Omental fat pad (tissue), 4 donors: Measurements from ENCODE around the gene KBTBD12. TPM values are rescaled to one million over a fixed set of nuclear protein-coding genes. Genes with fewer than 3 reads are reported as not detected.

Experiments used
- ATAC-seq: fragments of 150-250 bp; one replicate; pipeline ENCODE4 v1.9.1; 2016; ENCODE audit warnings: mild to moderate bottlenecking, moderate library complexity; ENCODE audit not compliant: low FRiP score
- DNase-seq: peaks from one replicate; pipeline ENCODE4 v3.0.0-alpha.2; 2019; ENCODE audit warnings: low spot score
- CTCF ChIP-seq, 3 donors: fragments of 450-650 bp; IDR thresholded peaks; one replicate each; pipeline ENCODE4 v1.5.1; 2016 to 2017; ENCODE audit warnings: antibody characterized with exemption in 3 of 3, mild to moderate bottlenecking in 3 of 3, moderate library complexity in 2 of 3
- small RNA-seq: library from RNA; depleted of rRNA; stranded (forward); fragments of <200 nt; gene quantifications from one replicate; pipeline ENCODE3, GENCODE V24; 2016
- total RNA-seq, 4 donors: library from RNA; depleted of rRNA; stranded (reverse); fragments of >200 nt; gene quantifications; one replicate each; pipeline ENCODE4 v1.1.0, GENCODE V29; 2016

Gene KBTBD12
- total RNA-seq, 4 donors from 2014 or later: 0.48 to 1.9 (median 0.60) TPM

GRCh38 chr3:128016502-128016901, 101.5 kb downstream of the KBTBD12 start:
- no peak for TF ChIP-seq CTCF (IDR thresholded peaks at IDR 0.05)
- DNase-seq: no peak
- no peak for ATAC-seq

GRCh38 chr3:128021768-128022372, 106.8 kb downstream of the KBTBD12 start:
- ATAC-seq: no peak
- no peak for DNase-seq
- no peak for TF ChIP-seq CTCF (IDR thresholded peaks at IDR 0.05)

- no peak for ATAC-seq
- no peak for DNase-seq
- no peak for TF ChIP-seq CTCF (IDR thresholded peaks at IDR 0.05)
Observed at GRCh38 chr3:128033102-128033501, 118.1 kb downstream of the KBTBD12 start.

- no peak for ATAC-seq
- TF ChIP-seq CTCF (IDR thresholded peaks at IDR 0.05): no peak
Observed at GRCh38 chr3:128036119-128036518, 121.1 kb downstream of the KBTBD12 start.

More at GRCh38 chr3:128036119-128036518, 121.1 kb downstream of the KBTBD12 start:
- no peak for DNase-seq

Small RNAs within 50 kb of the gene (small RNA-seq; reads per million reads assigned to genes)
- not detected for gene RNA5SP139

Other genes starting within 250 kb of the KBTBD12 start
- 100 to 1,000 TPM in 1 of 4 donors, 10 to 100 TPM in 3; 19.5 to 114 (median 28.7) TPM for gene ABTB1, start 242.3 kb upstream of the KBTBD12 start, total RNA-seq
- gene MGLL, start 92.7 kb upstream of the KBTBD12 start, total RNA-seq: 100 to 1,000 TPM in 1 of 4 donors, 10 to 100 TPM in 3; 58.9 to 129 (median 96.3) TPM
- gene SEC61A1, start 137.2 kb downstream of the KBTBD12 start, total RNA-seq: 100 to 1,000 TPM; 125 to 208 (median 203) TPM
- gene RUVBL1, start 208.6 kb downstream of the KBTBD12 start, total RNA-seq: 10 to 100 TPM; 27.1 to 36.8 (median 30.0) TPM
- gene EEFSEC, start 238.2 kb downstream of the KBTBD12 start, total RNA-seq: 10 to 100 TPM; 11.7 to 23.0 (median 14.9) TPM